SU-DHL-6 (cell line): ENCODE data around the gene CHCHD2.

Source experiments
- CTCF ChIP-seq: fragments of 200-600 bp; sonication (generic); IDR thresholded peaks from one replicate; pipeline ENCODE4 v1.5.1; 2017; ENCODE audit warnings: antibody characterized with exemption, mild to moderate bottlenecking, low read length, moderate library complexity; ENCODE audit not compliant: insufficient read depth, poor library complexity, severe bottlenecking
- EZH2phosphoT487 ChIP-seq: fragments of 200-600 bp; sonication (generic), shearing (Covaris generic); conservative IDR thresholded peaks from 2 replicates; pipeline ENCODE4 v1.6.1; 2018; ENCODE audit warnings: mild to moderate bottlenecking, antibody characterized with exemption, low read length, moderate library complexity, mixed read lengths

GRCh38 chr7:56077681-56078080 is 28.6 kb downstream of the CHCHD2 start:
- no peak for TF ChIP-seq CTCF
- no peak for TF ChIP-seq EZH2phosphoT487
